Psoas muscle (tissue), 8 donors: Measurements from ENCODE around the gene SDS. TPM values are rescaled to one million over a fixed set of nuclear protein-coding genes. Genes with fewer than 3 reads are reported as not detected.

ENCODE experiments used
- ATAC-seq, 4 donors: fragments of 200-7000 bp; cut with Tn5 transposase; one replicate each; pipeline ENCODE4 v1.9.1; 2020; ENCODE audit warnings: moderate library complexity in 3 of 4, mild to moderate bottlenecking in 2 of 4
- DNase-seq, 2 donors: peaks; one replicate each; pipeline ENCODE4 v3.0.0-alpha.2; 2020
- H3K27ac ChIP-seq: fragments of 200-600 bp; one replicate; pipeline ENCODE4 v1.8.0; 2022
- H3K27me3 ChIP-seq, 3 donors: fragments of 200-600 bp in 1 of 3; one replicate each; pipeline versions ENCODE4 v1.6.1 to v1.8.0; 2013 to 2022; ENCODE audit warnings: low read length in 2 of 3, mild to moderate bottlenecking in 2 of 3, moderate library complexity in 1 of 3; ENCODE audit not compliant: insufficient read depth in 3 of 3
- H3K36me3 ChIP-seq, 2 donors: fragments of 200-600 bp in 1 of 2; one replicate each; pipeline versions ENCODE4 v1.6.1 to v1.8.0; 2013 to 2022; ENCODE audit warnings: low read depth in 1 of 2, mild to moderate bottlenecking in 1 of 2, moderate library complexity in 1 of 2; ENCODE audit not compliant: insufficient read depth in 1 of 2
- H3K4me1 ChIP-seq: fragments of 200-600 bp; one replicate; pipeline ENCODE4 v1.8.0; 2022
- H3K4me3 ChIP-seq: fragments of 200-600 bp; one replicate; pipeline ENCODE4 v1.8.0; 2022; ENCODE audit warnings: mild to moderate bottlenecking
- H3K9me3 ChIP-seq: fragments of 200-600 bp; one replicate; pipeline ENCODE4 v1.8.0; 2022
- WGBS, 3 donors: extraction: QIAGEN DNeasy Blood & Tissue Kit; methylation state at CpG; one replicate each; pipeline versions ENCODE4 v1.1.6 to v1.1.7; 2013; 5-methylcytosine and 5-hydroxymethylcytosine counted together
- intact Hi-C, 2 donors: fragments of 100-400 bp; cut with DNase I; formaldehyde crosslinking; loops; one replicate each; pipeline versions ENCODE4 v1.11.0 to v1.14.2; 2022
- polyA plus RNA-seq, 3 donors: library from polyadenylated mRNA; stranded (reverse); fragments of 200-250 nt; gene quantifications; one replicate each; pipeline ENCODE4 v1.2.3, GENCODE V29; 2013
- total RNA-seq, 4 donors: library from RNA; stranded (reverse); fragmentation: NEBNext Ultra II Directional in 2 of 4; extraction: Animal tissue kit (Norgen Biotek cat#: 25700) in 2 of 4; gene quantifications; one replicate each; pipeline versions ENCODE4 v1.2.1 to v1.2.4, GENCODE V29; 2021 to 2023
- TF ChIP-seq, protein P1 (sequence below): fragments of 200-600 bp; IDR thresholded peaks from one replicate; pipeline ENCODE4 v1.8.0; 2022; ENCODE audit warnings: antibody characterized with exemption
- donor health status: healthy with polysubstance abuse.
- donor health status: DM: no; HTN: no; CAD: no; lungs with moderate emphysema.
- donor health status: Bipolar disorder and iron deficiency.
- donor health status: healthy.
- donor health status: DM: yes; HTN: yes; CAD: no.
- donor health status: DM: no; HTN: no; CAD: no.
- donor health status: DM: no; HTN: no; CAD: no.
- donor health status: DM: yes; HTN: yes; CAD: no.

Gene SDS
- total and polyA plus RNA-seq, 7 donors, result 0.05 to 0.91 (median 0.38) TPM; not detected in 3

GRCh38 chr12:113435367-113435766, 31.7 kb upstream of the SDS start:
- H3K36me3 ChIP-seq, result no peaks in the 10 kb centered on the region
- peaks cover 0 to 19% (median 2%) of the 10 kb centered on the region in 3 donors for H3K27me3 ChIP-seq
- H3K4me3 ChIP-seq, result no peak overlapping the region
- H3K4me1 ChIP-seq, result no peaks in the 10 kb centered on the region
- DNase-seq (no peak), ATAC-seq (no peak)
- WGBS, 3 donors, result 72 to 84% (median 81%) methylated on average over 5 of the region's 5 CpGs
- intact Hi-C loops, result no loop called here
- TF ChIP-seq, protein P1, sequence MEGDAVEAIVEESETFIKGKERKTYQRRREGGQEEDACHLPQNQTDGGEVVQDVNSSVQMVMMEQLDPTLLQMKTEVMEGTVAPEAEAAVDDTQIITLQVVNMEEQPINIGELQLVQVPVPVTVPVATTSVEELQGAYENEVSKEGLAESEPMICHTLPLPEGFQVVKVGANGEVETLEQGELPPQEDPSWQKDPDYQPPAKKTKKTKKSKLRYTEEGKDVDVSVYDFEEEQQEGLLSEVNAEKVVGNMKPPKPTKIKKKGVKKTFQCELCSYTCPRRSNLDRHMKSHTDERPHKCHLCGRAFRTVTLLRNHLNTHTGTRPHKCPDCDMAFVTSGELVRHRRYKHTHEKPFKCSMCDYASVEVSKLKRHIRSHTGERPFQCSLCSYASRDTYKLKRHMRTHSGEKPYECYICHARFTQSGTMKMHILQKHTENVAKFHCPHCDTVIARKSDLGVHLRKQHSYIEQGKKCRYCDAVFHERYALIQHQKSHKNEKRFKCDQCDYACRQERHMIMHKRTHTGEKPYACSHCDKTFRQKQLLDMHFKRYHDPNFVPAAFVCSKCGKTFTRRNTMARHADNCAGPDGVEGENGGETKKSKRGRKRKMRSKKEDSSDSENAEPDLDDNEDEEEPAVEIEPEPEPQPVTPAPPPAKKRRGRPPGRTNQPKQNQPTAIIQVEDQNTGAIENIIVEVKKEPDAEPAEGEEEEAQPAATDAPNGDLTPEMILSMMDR, result no peak
- no peaks in the 10 kb centered on the region for H3K9me3 ChIP-seq
- H3K27ac ChIP-seq, result no peak overlapping the region

- Histone ChIP-seq H3K4me3 (no peak overlapping the region), H3K4me1 (no peaks in the 10 kb centered on the region), H3K27me3 (peaks cover 0 to 2% (median 0%) of the 10 kb centered on the region in 3 donors), H3K36me3 (no peaks in the 10 kb centered on the region), H3K27ac (no peak overlapping the region), H3K9me3 (no peaks in the 10 kb centered on the region)
- DNase-seq (no peak), ATAC-seq (no peak)
- intact Hi-C loops, result no loop called here
- TF ChIP-seq, protein P1, result no peak
Measured at GRCh38 chr12:113432986-113433385, 29.3 kb upstream of the SDS start.

GRCh38 chr12:113428482-113428881, 24.8 kb upstream of the SDS start:
- Histone ChIP-seq H3K4me1 (no peaks in the 10 kb centered on the region), H3K27me3 (no peaks in the 10 kb centered on the region), H3K27ac (no peak overlapping the region), H3K4me3 (no peak overlapping the region), H3K9me3 (no peaks in the 10 kb centered on the region), H3K36me3 (no peaks in the 10 kb centered on the region)
- 81 to 91% (median 89%) methylated on average over 1 of the region's 1 CpG for WGBS, 3 donors
- intact Hi-C loops, result loop anchor here (5.0 kb wide), 3 partner anchors 96 to 236 kb away; no protein-coding TSS in a partner anchor
- DNase-seq (no peak), ATAC-seq (no peak)
- TF ChIP-seq, protein P1, result no peak

- DNase-seq, result no peak
- intact Hi-C loops, result loop anchor here (5.0 kb wide), 3 partner anchors 96 to 236 kb away; no protein-coding TSS in a partner anchor
- 58 to 64% (median 63%) methylated on average over 9 of the region's 9 CpGs for WGBS, 3 donors
Measured at GRCh38 chr12:113427882-113428281, 24.2 kb upstream of the SDS start.

More at GRCh38 chr12:113427882-113428281, 24.2 kb upstream of the SDS start:
- H3K36me3 ChIP-seq, result no peaks in the 10 kb centered on the region
- H3K9me3 ChIP-seq, result no peaks in the 10 kb centered on the region
- no peaks in the 10 kb centered on the region for H3K4me1 ChIP-seq
- no peak for ATAC-seq
- H3K27ac ChIP-seq, result no peak overlapping the region
- no peaks in the 10 kb centered on the region for H3K27me3 ChIP-seq
- H3K4me3 ChIP-seq, result no peak overlapping the region
- TF ChIP-seq, protein P1, result no peak
